SK-N-DZ (cell line): Measurements from ENCODE around the gene SORCS2.

ENCODE experiments used
- DNase-seq: peaks from one replicate; pipeline ENCODE4 v3.0.0-alpha.2; 2015; ENCODE audit warnings: low spot score

SORCS2 gene

GRCh38 chr4:7243609-7244330 is 51.4 kb downstream of the SORCS2 start:
- no peak for DNase-seq

- no peak for DNase-seq
Observed at GRCh38 chr4:7244331-7244665, 52.0 kb downstream of the SORCS2 start.

- DNase-seq: no peak
Observed at GRCh38 chr4:7244751-7245320, 52.5 kb downstream of the SORCS2 start.

- no peak for DNase-seq
Observed at GRCh38 chr4:7247521-7247920, 55.2 kb downstream of the SORCS2 start.

GRCh38 chr4:7247946-7248345 is 55.6 kb downstream of the SORCS2 start:
- DNase-seq: no peak

- DNase-seq: no peak
Observed at GRCh38 chr4:7248857-7249256, 56.5 kb downstream of the SORCS2 start.

- DNase-seq: no peak
Observed at GRCh38 chr4:7251321-7251720, 59.0 kb downstream of the SORCS2 start.

- no peak for DNase-seq
Observed at GRCh38 chr4:7252051-7252450, 59.7 kb downstream of the SORCS2 start.

GRCh38 chr4:7252510-7253340 is 60.4 kb downstream of the SORCS2 start:
- no peak for DNase-seq

- DNase-seq: no peak
Observed at GRCh38 chr4:7253341-7253700, 61.0 kb downstream of the SORCS2 start.

- no peak for DNase-seq
Observed at GRCh38 chr4:7253837-7254236, 61.5 kb downstream of the SORCS2 start.

GRCh38 chr4:7254736-7255487 is 62.6 kb downstream of the SORCS2 start:
- no peak for DNase-seq

GRCh38 chr4:7255488-7255881 is 63.1 kb downstream of the SORCS2 start:
- DNase-seq: no peak

- no peak for DNase-seq
Observed at GRCh38 chr4:7255996-7256395, 63.7 kb downstream of the SORCS2 start.

GRCh38 chr4:7256984-7257810 is 64.9 kb downstream of the SORCS2 start:
- no peak for DNase-seq

- no peak for DNase-seq
Observed at GRCh38 chr4:7259039-7259438, 66.7 kb downstream of the SORCS2 start.

GRCh38 chr4:7260569-7260968 is 68.2 kb downstream of the SORCS2 start:
- DNase-seq: no peak

- no peak for DNase-seq
Observed at GRCh38 chr4:7261087-7261486, 68.7 kb downstream of the SORCS2 start.

- no peak for DNase-seq
Observed at GRCh38 chr4:7261536-7261935, 69.2 kb downstream of the SORCS2 start.

- DNase-seq: no peak
Observed at GRCh38 chr4:7262134-7262533, 69.8 kb downstream of the SORCS2 start.

- no peak for DNase-seq
Observed at GRCh38 chr4:7263166-7263565, 70.8 kb downstream of the SORCS2 start.
